Endothelial cell of umbilical vein (primary cell): Measurements from ENCODE around the gene MPP3. TPM values are rescaled to one million over a fixed set of nuclear protein-coding genes. Genes with fewer than 3 reads are reported as not detected.

Experiments used
- BruUV-seq: library from RNA; stranded (reverse); fragments of 400-500 nt; replicated peaks from 2 replicates; lab custom pipeline; 2021; lab: Mats Ljungman, UMichigan
- CTCF ChIA-PET: fragments of 300-600, 350-600 bp; sonication (Branson Sonifier 250); formaldehyde crosslinking; loops from one replicate; lab custom pipeline; 2021; ENCODE audit warnings: antibody characterized with exemption, inconsistent platforms; lab: Charles Lee
- POLR2A ChIA-PET: fragments of 300-600, 350-600 bp; sonication (Branson Sonifier 250); formaldehyde crosslinking; loops from one replicate; lab custom pipeline; 2021; ENCODE audit warnings: antibody characterized with exemption, inconsistent platforms; lab: Charles Lee
- DNase-seq: peaks from one replicate; pipeline ENCODE4 v3.0.0-alpha.2; 2011; ENCODE audit warnings: low read depth, low spot score
- FAIRE-seq: peaks from 2 replicates; lab custom pipeline; 2011; peaks lifted over from hg19 to GRCh38; lab: Jason Lieb, UNC
- H2AFZ ChIP-seq: 2 replicates; pipeline ENCODE4 v1.6.0; 2012; ENCODE audit warnings: low read depth, low read length, control low read depth, inconsistent platforms
- H3K27ac ChIP-seq: 2 replicates; pipeline ENCODE4 v1.5.1; 2011; ENCODE audit warnings: low read depth, mild to moderate bottlenecking, control low read depth, low read length, moderate library complexity; ENCODE audit not compliant: insufficient read depth
- H3K27me3 ChIP-seq, 2 experiments: 2 replicates each; pipeline versions ENCODE4 v1.6.0 to v1.6.1; 2011; ENCODE audit warnings: low read length in 2 of 2, mixed read lengths in 1 of 2; ENCODE audit not compliant: control insufficient read depth in 2 of 2, insufficient read depth in 2 of 2
- H3K36me3 ChIP-seq, 2 experiments: 2 replicates in 1 of 2; 3 replicates in 1 of 2; pipeline ENCODE4 v1.5.1; 2011; ENCODE audit warnings: low read length in 2 of 2, mild to moderate bottlenecking in 1 of 2, moderate library complexity in 1 of 2; ENCODE audit not compliant: control insufficient read depth in 2 of 2, insufficient read depth in 2 of 2; ENCODE audit errors: extremely low read depth in 1 of 2
- H3K4me1 ChIP-seq: 3 replicates; pipeline ENCODE4 v1.5.1; 2011; ENCODE audit warnings: mild to moderate bottlenecking, low read length; ENCODE audit not compliant: control insufficient read depth, insufficient read depth; ENCODE audit errors: extremely low read depth
- H3K4me2 ChIP-seq: 2 replicates; pipeline ENCODE4 v1.6.1; 2011; ENCODE audit warnings: low read length, control low read depth, mixed read lengths; ENCODE audit not compliant: insufficient read depth
- H3K4me3 ChIP-seq, 3 experiments: fragments of 200-600 bp in 1 of 3; sonication (generic), shearing (Covaris generic) in 1 of 3; replicated peaks in 1 of 3; 2 replicates each; pipeline ENCODE4 v1.5.1; 2011 to 2016; ENCODE audit warnings: control low read depth in 3 of 3, low read length in 3 of 3, mild to moderate bottlenecking in 2 of 3, inconsistent platforms in 1 of 3, low read depth in 1 of 3, moderate library complexity in 1 of 3; ENCODE audit not compliant: insufficient read depth in 1 of 3
- H3K79me2 ChIP-seq: 2 replicates; pipeline ENCODE4 v1.6.0; 2012; ENCODE audit warnings: low read length, inconsistent platforms; ENCODE audit not compliant: control insufficient read depth, insufficient read depth
- H3K9ac ChIP-seq: replicated peaks from 2 replicates; pipeline ENCODE3; 2011; ENCODE audit warnings: low read length, control low read depth; ENCODE audit not compliant: insufficient read depth; ENCODE audit errors: extremely low read depth
- H3K9me1 ChIP-seq: replicated peaks from 3 replicates; pipeline ENCODE4 v1.6.0; 2011; ENCODE audit warnings: mild to moderate bottlenecking, low read length; ENCODE audit not compliant: control insufficient read depth, insufficient read depth; ENCODE audit errors: extremely low read depth
- H3K9me3 ChIP-seq: replicated peaks from 2 replicates; pipeline ENCODE4 v1.5.1; 2012; ENCODE audit warnings: low read length, inconsistent platforms; ENCODE audit not compliant: control insufficient read depth, insufficient read depth
- H4K20me1 ChIP-seq: replicated peaks from 2 replicates; pipeline ENCODE3; 2011; ENCODE audit warnings: mild to moderate bottlenecking, low read length; ENCODE audit not compliant: control insufficient read depth, insufficient read depth; ENCODE audit errors: extremely low read depth
- EZH2 ChIP-seq: IDR thresholded peaks from 2 replicates; pipeline ENCODE4 v1.6.1; 2012; ENCODE audit warnings: borderline replicate concordance, low read depth, mild to moderate bottlenecking, moderate library complexity, low read length, inconsistent platforms; ENCODE audit not compliant: severe bottlenecking
- FOS ChIP-seq: IDR thresholded peaks from 2 replicates; pipeline ENCODE4 v1.6.1; 2011; ENCODE audit warnings: mild to moderate bottlenecking, low read length, moderate library complexity, borderline replicate concordance; ENCODE audit not compliant: insufficient read depth
- GATA2 ChIP-seq: IDR thresholded peaks from 2 replicates; pipeline ENCODE4 v1.7.0; 2011; ENCODE audit warnings: low read depth, mild to moderate bottlenecking, moderate library complexity, mixed read lengths, low read length; ENCODE audit not compliant: insufficient read length, insufficient read depth
- JUN ChIP-seq: IDR thresholded peaks from 2 replicates; pipeline ENCODE4 v1.6.1; 2011; ENCODE audit warnings: borderline replicate concordance, low read depth; ENCODE audit not compliant: insufficient read length, insufficient read depth
- MYC ChIP-seq: IDR thresholded peaks from one replicate; pipeline ENCODE4 v1.6.1; 2011; ENCODE audit warnings: mild to moderate bottlenecking, low read depth, low read length
- POLR2A ChIP-seq: IDR thresholded peaks from 2 replicates; pipeline ENCODE4 v1.6.1; 2012; ENCODE audit warnings: low read depth, mild to moderate bottlenecking, control low read depth, low read length
- POLR2AphosphoS5 ChIP-seq: IDR thresholded peaks from 2 replicates; pipeline ENCODE4 v1.6.1; 2012; ENCODE audit warnings: low read depth, mild to moderate bottlenecking, control low read depth, low read length, moderate library complexity; ENCODE audit not compliant: insufficient read depth
- dilution Hi-C: fragments of 300-500 bp; cut with MboI; formaldehyde crosslinking; loops from one replicate; pipeline ENCODE4 v1.15.0; 2019; ENCODE audit warnings: low sequenced_read_pairs; ENCODE audit not compliant: extremely low pct_ligation_motif_present
- intact Hi-C: fragments of 100-400 bp; cut with micrococcal nuclease; formaldehyde crosslinking; loops from one replicate; pipeline ENCODE4 v1.10.0; 2022
- polyA plus RNA-seq, 4 experiments: library from polyadenylated mRNA; depleted of rRNA in 3 of 4; stranded (reverse) in 3 of 4; unstranded in 1 of 4; fragments of >200 nt; gene quantifications; 2 replicates each; pipeline versions ENCODE4 v1.2.1 to v1.2.3, GENCODE V29; 2011 to 2012; ENCODE audit warnings: missing spikeins in 1 of 4
- total RNA-seq: library from RNA; stranded (reverse); gene quantifications from 2 replicates; pipeline ENCODE4 v1.2.3, GENCODE V29; 2021
- TF ChIP-seq, protein P1 (sequence below): IDR thresholded peaks from 2 replicates; pipeline ENCODE4 v1.6.1; 2011; ENCODE audit not compliant: insufficient read depth, insufficient read length

Gene MPP3
- total and polyA plus RNA-seq, 2 donors (not counting 3 experiments of a cell fraction or from before 2014, with no cell fraction given): 6.1 to 11.3 TPM

GRCh38 chr17:43774304-43775250, 58.4 kb downstream of the MPP3 start:
- ChIA-PET POLR2A (no interaction called here), CTCF (interaction anchor here (1.3 to 4.5 kb wide), 3 partner anchors 8 to 72 kb away, joined by 4 to 27 read pairs (median 10); partner anchors contain the start of gene CD300LG)
- TF ChIP-seq GATA2: no peak
- TF ChIP-seq EZH2: no peak
- TF ChIP-seq FOS: no peak
- TF ChIP-seq POLR2A: no peak
- TF ChIP-seq, protein P1, sequence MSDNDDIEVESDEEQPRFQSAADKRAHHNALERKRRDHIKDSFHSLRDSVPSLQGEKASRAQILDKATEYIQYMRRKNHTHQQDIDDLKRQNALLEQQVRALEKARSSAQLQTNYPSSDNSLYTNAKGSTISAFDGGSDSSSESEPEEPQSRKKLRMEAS: no peak
- no peak for TF ChIP-seq JUN
- TF ChIP-seq MYC: no peak
- TF ChIP-seq POLR2AphosphoS5: no peak
- Histone ChIP-seq H2AFZ (no peak overlapping the region), H3K27me3 (no peaks in the 10 kb centered on the region), H3K79me2 (peaks cover 10% of the 10 kb centered on the region), H3K9me3 (no peaks in the 10 kb centered on the region), H3K36me3 (peaks cover 16 to 30% of the 10 kb centered on the region in 2 experiments), H3K9me1 (no peaks in the 10 kb centered on the region), H3K4me3 (no peak overlapping the region), H3K27ac (no peak overlapping the region), H4K20me1 (no peaks in the 10 kb centered on the region), H3K4me1 (peaks cover 9% of the 10 kb centered on the region), H3K9ac (no peak overlapping the region), H3K4me2 (no peak overlapping the region)
- FAIRE-seq (no peak), DNase-seq (no peak)
- intact Hi-C loops (no loop called here), dilution Hi-C loops (no loop called here)
- BruUV-seq: no TSS peak
